Mucosa of rectum (tissue), 2 donors: Measurements from ENCODE around the gene P2RY12.

ENCODE experiments used
- H3K27ac ChIP-seq, 2 donors: one replicate each; pipeline ENCODE4 v1.7.0; 2013; ENCODE audit warnings: inconsistent platforms in 2 of 2, low read depth in 2 of 2, low read length in 2 of 2
- H3K27me3 ChIP-seq, 2 donors: one replicate each; pipeline ENCODE4 v1.7.0; 2013; ENCODE audit warnings: low read length in 2 of 2; ENCODE audit not compliant: control insufficient read depth in 2 of 2, insufficient read depth in 2 of 2
- H3K36me3 ChIP-seq, 2 donors: one replicate each; pipeline ENCODE4 v1.7.0; 2013; ENCODE audit warnings: low read length in 2 of 2; ENCODE audit not compliant: control insufficient read depth in 2 of 2, insufficient read depth in 2 of 2
- H3K4me1 ChIP-seq, 2 donors: one replicate each; pipeline ENCODE4 v1.7.0; 2013; ENCODE audit warnings: low read length in 2 of 2, mild to moderate bottlenecking in 1 of 2; ENCODE audit not compliant: control insufficient read depth in 2 of 2, insufficient read depth in 2 of 2
- H3K4me3 ChIP-seq, 2 donors: one replicate each; pipeline ENCODE4 v1.7.0; 2013; ENCODE audit warnings: low read length in 2 of 2
- H3K9ac ChIP-seq, 2 donors: one replicate each; pipeline ENCODE4 v1.7.0; 2013; ENCODE audit warnings: low read length in 2 of 2, low read depth in 1 of 2, mild to moderate bottlenecking in 1 of 2
- H3K9me3 ChIP-seq, 2 donors: one replicate each; pipeline ENCODE4 v1.7.0; 2013; ENCODE audit warnings: low read length in 2 of 2; ENCODE audit not compliant: control insufficient read depth in 2 of 2
- donor health status: healthy.
- donor health status: Normal muscosa, but diverticular disease.

Gene P2RY12

GRCh38 chr3:151327571-151328198 is 56.9 kb downstream of the P2RY12 start:
- Histone ChIP-seq H3K9ac (no peak overlapping the region), H3K36me3 (no peaks in the 10 kb centered on the region), H3K4me1 (no peaks in the 10 kb centered on the region), H3K27me3 (no peaks in the 10 kb centered on the region), H3K4me3 (peak overlapping the region in 1 of 2 donors; percentile 58), H3K27ac (no peak overlapping the region), H3K9me3 (no peaks in the 10 kb centered on the region)

- Histone ChIP-seq H3K9ac (no peak overlapping the region), H3K36me3 (no peaks in the 10 kb centered on the region), H3K4me3 (no peak overlapping the region), H3K27me3 (no peaks in the 10 kb centered on the region), H3K9me3 (no peaks in the 10 kb centered on the region), H3K4me1 (no peaks in the 10 kb centered on the region), H3K27ac (no peak overlapping the region)
These were observed 62.0 kb downstream of the P2RY12 start for GRCh38 chr3:151322511-151322910.

GRCh38 chr3:151321526-151321925 is 63.0 kb downstream of the P2RY12 start:
- no peaks in the 10 kb centered on the region for H3K36me3 ChIP-seq
- H3K9ac ChIP-seq = no peak overlapping the region
- H3K9me3 ChIP-seq = no peaks in the 10 kb centered on the region
- no peak overlapping the region for H3K4me3 ChIP-seq
- H3K27me3 ChIP-seq = no peaks in the 10 kb centered on the region
- no peaks in the 10 kb centered on the region for H3K4me1 ChIP-seq
- H3K27ac ChIP-seq = no peak overlapping the region

- Histone ChIP-seq H3K9me3 (no peaks in the 10 kb centered on the region), H3K4me1 (no peaks in the 10 kb centered on the region), H3K27ac (no peak overlapping the region), H3K27me3 (no peaks in the 10 kb centered on the region), H3K9ac (no peak overlapping the region), H3K4me3 (no peak overlapping the region), H3K36me3 (no peaks in the 10 kb centered on the region)
These were observed 64.4 kb downstream of the P2RY12 start for GRCh38 chr3:151320131-151320530.

GRCh38 chr3:151319628-151320027 is 64.9 kb downstream of the P2RY12 start:
- no peak overlapping the region for H3K9ac ChIP-seq
- no peaks in the 10 kb centered on the region for H3K9me3 ChIP-seq
- no peak overlapping the region for H3K4me3 ChIP-seq
- H3K27me3 ChIP-seq = no peaks in the 10 kb centered on the region
- no peaks in the 10 kb centered on the region for H3K36me3 ChIP-seq
- H3K4me1 ChIP-seq = no peaks in the 10 kb centered on the region
- no peak overlapping the region for H3K27ac ChIP-seq

- Histone ChIP-seq H3K27ac (no peak overlapping the region), H3K36me3 (no peaks in the 10 kb centered on the region), H3K4me3 (no peak overlapping the region), H3K27me3 (no peaks in the 10 kb centered on the region), H3K4me1 (no peaks in the 10 kb centered on the region), H3K9me3 (no peaks in the 10 kb centered on the region), H3K9ac (no peak overlapping the region)
These were observed 65.6 kb downstream of the P2RY12 start for GRCh38 chr3:151318991-151319390.

GRCh38 chr3:151318313-151318712 is 66.2 kb downstream of the P2RY12 start:
- Histone ChIP-seq H3K9ac (no peak overlapping the region), H3K4me3 (no peak overlapping the region), H3K27me3 (no peaks in the 10 kb centered on the region), H3K4me1 (no peaks in the 10 kb centered on the region), H3K9me3 (no peaks in the 10 kb centered on the region), H3K27ac (no peak overlapping the region), H3K36me3 (no peaks in the 10 kb centered on the region)

- no peaks in the 10 kb centered on the region for H3K27me3 ChIP-seq
- no peaks in the 10 kb centered on the region for H3K9me3 ChIP-seq
- no peaks in the 10 kb centered on the region for H3K36me3 ChIP-seq
- no peak within 1 kb of the TSS for H3K27ac ChIP-seq
- H3K4me1 ChIP-seq = no peaks in the 10 kb centered on the region
- no peak within 1 kb of the TSS for H3K9ac ChIP-seq
- H3K4me3 ChIP-seq = no peak within 1 kb of the TSS
These were observed 68.1 kb downstream of the P2RY12 start, which contains the start of gene GPR87 for GRCh38 chr3:151316267-151316991. GPR87 (minus strand) TSS chr3:151316820; CDS start chr3:151300100, 16,720 bp downstream.

- H3K4me3 ChIP-seq = no peak overlapping the region
These were observed 68.7 kb downstream of the P2RY12 start for GRCh38 chr3:151315846-151316245.

GRCh38 chr3:151315136-151315535 is 69.4 kb downstream of the P2RY12 start:
- no peak overlapping the region for H3K9ac ChIP-seq
- no peak overlapping the region for H3K27ac ChIP-seq
- H3K9me3 ChIP-seq = no peaks in the 10 kb centered on the region
- H3K27me3 ChIP-seq = no peaks in the 10 kb centered on the region
- no peaks in the 10 kb centered on the region for H3K4me1 ChIP-seq
- no peak overlapping the region for H3K4me3 ChIP-seq
- H3K36me3 ChIP-seq = no peaks in the 10 kb centered on the region

More at GRCh38 chr3:151315846-151316245, 68.7 kb downstream of the P2RY12 start:
- Histone ChIP-seq H3K36me3 (no peaks in the 10 kb centered on the region), H3K27me3 (no peaks in the 10 kb centered on the region), H3K4me1 (no peaks in the 10 kb centered on the region), H3K9ac (no peak overlapping the region), H3K9me3 (no peaks in the 10 kb centered on the region), H3K27ac (no peak overlapping the region)
